Renal cortical epithelial cell (primary cell): ENCODE measurements around the gene PSMG4. TPM values are rescaled to one million over a fixed set of nuclear protein-coding genes. Genes with fewer than 3 reads are reported as not detected.

Experiments used
- DNase-seq: peaks from one replicate; pipeline ENCODE4 v3.0.0-alpha.2; 2011; ENCODE audit warnings: low read depth
- total RNA-seq: library from RNA; depleted of rRNA; stranded (reverse); fragments of >200 nt; gene quantifications from 2 replicates; pipeline ENCODE4 v1.2.3, GENCODE V29; 2014

Gene PSMG4
- total RNA-seq, 1 donor from 2014 or later, result 13.1 TPM

DNA sequence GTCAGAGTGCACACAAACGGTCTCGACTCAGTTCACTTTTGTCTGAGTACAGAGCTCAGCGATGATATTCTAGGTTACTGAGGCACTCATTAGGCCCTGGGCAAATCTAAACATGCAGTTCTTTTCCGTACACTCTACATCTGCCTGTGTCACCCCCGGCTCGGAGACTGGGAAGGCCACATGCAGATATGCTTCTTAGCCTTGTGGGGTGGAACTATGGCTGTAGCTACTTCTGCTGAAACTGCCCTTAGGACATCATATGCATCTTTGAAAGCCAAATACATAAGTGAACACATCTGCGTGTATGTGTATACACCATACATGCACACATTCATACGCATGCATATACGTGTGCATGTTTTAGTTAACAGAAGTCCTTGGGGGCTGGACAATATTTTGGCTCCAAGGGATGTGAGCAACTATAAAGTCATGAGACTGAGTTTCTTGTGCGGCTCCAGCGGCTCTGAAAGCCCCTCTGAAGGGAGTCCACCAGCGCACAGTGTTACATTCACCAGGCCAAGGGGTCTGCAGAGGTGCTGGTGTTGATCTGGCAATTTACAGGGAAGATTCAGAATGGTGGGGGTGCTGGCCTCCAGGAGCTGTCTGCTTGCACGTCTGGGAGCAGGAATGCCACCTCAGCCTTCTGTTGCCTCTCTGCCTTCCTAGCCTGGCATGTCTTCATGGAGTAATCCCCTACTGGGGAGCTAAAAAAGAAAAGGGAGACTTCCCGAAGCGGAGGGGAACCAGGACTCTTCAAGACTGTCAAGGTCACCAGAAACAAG, 31.6 kb downstream of the PSMG4 start:
- DNase-seq, result no peak

DNA sequence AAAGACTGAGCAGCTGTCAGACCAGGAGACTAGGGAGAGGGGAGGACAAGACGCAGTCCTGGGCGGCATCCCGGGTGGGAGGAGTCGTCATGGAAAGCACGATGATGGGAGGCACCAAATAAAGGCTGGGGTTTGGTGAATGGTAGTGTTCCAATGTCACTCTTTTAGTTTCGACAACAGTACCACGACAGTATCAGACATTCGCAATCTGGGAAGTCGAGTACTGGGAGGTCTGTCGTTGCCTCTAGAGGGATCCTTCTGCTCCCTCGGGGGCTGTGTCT, 32.1 kb downstream of the PSMG4 start:
- no peak for DNase-seq

DNA sequence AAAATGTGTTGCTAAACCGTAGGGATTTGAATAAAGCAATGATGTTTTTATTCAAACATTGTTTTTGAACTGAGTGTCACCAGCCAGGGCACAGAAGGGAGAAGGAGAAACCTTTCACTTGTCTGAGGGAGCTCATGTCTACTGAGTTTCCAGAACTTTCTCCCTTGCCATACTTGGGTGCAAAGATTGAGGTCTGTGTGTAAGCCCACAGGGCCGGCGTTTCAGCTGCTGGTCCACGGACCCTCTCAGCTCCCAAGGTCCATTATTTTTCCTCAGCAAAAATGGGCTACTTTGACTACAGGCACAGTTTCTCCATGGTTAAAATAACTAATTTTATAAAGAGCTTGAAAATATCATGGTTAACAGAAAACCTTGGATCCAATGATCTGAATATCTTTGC, 32.6 kb downstream of the PSMG4 start:
- DNase-seq, result no peak

DNA sequence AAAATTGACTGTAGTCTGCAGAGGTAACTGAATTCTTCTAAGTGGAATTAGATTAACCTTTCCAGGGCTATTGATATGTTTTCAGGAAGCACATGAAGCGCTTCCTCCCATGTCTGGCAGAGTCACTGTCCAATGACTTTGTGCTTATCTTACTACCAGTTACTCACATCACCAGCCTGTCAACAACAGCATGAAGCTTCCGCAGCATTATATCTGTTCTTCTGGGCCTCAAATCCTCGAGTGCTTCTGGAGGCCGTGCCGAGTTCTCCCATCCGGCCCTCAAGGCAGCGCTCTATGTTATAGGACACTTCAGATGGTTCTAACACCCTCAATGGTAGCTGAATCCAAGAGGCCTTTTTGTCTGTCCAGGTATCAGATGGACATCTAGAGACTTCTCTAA, 33.2 kb downstream of the PSMG4 start:
- no peak for DNase-seq

DNA sequence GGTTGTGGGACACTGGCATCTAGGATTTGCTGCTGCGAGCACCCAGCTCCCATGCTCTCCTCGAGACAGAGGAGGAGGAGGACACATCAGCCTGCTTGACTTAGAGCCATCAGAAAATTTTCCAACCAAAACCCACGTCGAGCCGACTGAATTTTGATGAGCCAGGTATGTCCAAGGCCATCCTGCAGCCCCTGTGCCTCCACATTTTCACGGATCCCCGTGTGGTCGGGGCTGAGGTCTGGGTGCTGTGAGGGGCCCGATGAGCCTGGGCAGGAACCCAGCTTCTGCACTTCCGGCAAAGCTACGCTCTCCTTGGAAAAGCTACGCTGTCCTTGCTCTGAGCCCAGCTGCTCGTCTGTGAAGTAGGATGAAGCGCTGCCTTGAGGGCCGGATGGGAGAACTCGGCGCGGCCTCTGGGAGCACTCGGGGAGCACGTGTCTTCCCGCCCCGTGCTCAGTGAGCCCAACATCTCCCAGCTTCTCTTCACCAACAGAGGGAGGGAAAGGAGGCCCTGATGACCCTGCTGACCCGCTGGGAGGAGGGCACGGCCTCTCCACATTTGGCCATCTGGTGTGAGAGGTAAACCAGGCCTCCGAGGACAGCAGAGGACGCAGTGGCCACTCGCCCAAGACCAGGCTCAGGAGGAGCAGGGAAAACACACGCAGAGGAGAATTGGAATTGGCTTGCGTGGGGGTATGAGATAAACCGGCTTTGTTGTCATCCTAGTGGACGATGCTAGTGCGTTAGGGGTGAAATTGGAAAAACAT, 33.9 kb downstream of the PSMG4 start:
- no peak for DNase-seq

DNA sequence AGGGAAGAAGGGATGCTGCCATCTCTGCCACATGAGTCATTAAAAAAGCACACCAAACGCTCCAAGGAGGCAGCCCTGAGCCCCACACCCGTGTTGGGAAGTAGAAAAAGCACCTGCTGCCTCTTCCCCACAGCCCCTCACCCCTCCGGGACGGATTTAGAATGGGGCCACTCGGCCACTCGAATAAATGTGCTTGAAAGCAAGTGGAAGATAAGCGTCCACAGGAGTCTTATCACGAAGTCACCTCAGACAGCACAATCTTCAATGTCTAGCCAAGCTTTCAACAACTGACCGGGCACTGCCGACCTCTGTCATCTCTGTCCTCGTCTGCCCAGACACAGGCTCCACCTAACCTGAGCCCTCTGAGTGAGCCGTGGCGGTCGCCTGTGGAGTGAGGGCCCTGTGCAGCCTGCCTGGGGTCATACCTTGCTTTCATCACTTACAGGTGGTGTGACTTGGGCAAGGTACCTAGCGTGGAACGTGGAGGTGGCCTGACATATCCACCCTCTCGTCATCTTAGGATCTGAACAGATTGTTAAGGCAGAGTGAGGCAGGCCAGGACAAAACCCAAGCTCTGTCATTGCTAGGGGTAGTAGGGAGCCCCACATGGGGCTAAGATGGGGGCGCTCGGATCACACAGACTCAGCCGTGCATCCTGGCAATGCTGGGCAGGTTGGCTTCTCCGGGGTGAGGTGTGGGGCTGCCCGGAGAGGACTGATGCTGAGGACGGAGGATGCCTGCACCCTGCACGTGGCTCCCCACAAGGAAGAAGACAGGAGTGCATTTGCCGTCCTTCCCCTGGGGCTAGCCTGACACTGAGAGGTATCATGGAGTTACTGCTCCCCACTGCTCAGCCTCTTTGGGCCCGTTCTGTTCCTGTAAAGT, 34.8 kb downstream of the PSMG4 start:
- DNase-seq, result no peak

DNA sequence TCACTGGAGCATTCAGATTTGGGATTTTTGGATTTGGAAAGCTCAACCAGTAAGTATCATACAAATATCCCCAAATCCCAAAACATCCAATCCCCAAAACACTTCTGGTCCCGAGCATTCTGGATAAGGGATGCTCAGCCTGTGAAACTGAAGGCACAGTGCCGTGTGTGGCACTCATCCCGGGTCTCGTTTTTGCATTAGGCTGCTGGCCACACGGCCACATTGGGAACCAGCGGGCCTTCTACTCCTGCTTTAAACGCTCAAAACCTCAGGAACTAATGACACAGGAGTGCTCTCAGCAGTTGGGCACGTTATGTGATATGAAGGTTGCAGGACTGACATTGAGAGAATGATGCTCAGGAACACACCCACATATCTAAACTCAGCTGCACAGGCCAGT, 35.6 kb downstream of the PSMG4 start:
- DNase-seq, result no peak

DNA sequence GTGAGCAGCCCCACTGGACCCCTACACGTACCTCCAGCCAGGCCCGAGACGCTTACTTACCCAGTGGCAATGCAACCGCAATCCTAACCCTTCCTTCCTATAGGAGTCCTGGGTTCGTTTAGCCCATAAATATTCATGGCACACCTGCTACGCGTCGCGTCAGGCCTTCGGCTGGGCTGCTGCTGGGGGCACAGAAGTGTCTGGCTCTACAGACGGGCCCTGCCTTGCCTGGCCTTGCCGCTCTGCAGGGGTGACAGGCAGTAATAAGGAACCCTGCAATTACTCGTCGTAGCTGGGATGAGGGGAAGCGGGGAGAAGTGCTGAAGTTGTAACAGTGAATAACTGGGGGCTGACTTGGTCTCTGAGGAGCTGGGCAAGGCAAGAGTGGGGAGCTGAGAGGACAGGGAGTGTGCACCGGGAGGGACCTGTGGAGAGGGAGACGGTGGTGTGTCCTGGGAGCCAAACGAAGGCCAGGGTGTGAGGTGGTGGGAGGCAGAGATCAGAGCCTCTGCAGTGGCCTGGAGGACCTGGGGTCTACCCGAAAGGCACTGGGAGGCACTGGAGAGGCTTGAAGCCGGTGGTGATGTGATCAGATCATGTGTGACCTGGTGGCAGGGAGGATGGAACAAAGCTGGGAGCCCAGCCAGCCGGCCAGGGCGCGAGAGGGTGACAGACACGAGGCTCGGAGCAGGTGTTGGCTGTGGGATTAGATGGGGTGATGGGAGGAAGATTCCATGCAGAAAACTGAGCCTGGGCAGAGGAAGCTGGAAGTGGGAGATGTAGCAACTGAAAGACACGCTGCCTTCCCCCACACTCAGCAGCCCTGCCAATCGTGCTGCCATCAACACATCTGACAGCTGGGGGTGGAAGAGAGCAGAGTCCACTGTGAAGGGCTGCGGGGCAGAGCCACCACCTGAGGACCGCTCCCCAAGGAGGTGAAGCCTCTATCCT, 36.4 kb downstream of the PSMG4 start:
- DNase-seq, result peak; percentile 14

DNA sequence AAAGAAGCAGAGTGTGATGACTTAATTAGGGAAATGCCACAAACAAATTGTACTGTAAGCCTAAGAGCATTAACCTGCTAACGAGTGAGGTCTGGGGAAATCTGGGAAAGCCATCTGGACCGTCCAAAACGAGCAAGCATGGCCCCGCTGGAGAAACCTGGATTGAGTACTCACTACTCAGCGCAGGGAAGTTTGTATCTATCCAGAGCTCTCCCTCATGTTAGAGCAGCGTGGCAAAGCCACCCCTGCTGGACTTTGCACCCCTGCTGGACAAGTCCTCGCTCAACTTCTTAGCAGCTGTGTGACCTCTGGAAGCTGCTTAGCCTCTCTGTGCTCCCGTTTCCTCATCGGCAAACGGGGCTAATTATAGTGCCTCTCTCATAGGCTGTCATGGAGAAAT, 37.3 kb downstream of the PSMG4 start:
- DNase-seq, result no peak

DNA sequence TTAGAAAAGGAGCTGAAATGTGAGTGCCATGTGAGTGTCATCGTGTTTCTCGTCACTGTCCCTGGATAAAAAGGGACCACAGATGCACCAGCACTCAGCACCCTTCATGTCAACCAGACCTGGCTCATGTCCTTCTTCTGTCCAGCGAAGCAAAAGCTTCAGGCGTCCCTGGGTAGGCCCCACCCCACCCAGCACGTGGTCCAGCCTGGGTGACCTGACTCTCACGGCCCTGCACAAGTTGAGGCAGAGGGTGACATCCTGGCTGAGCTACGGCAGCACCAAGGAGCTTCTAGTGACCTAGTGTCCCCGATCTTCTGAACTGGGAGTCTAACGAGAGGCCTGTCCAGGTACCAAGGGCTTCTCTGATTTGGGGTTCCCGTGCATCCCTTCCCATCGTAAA, 37.8 kb downstream of the PSMG4 start:
- DNase-seq, result no peak

DNA sequence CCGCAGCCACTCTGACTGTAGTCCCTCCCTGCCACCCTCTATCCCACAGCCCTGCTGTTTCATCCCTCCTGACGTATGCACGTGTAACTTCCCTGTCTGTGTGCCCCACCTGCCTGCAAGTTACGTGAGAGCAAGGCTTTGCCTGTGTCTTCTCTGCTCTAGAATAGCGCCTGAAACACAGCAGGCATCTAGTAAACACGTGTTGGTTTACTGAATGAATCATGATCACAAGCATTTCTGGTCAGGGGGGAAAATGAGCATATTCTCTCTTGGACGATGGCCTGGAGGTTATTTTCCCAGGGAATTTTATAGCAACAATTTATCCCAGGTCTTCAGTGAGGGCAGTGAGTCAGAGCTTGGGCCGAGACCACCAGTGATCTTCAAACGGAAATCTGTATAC, 38.3 kb downstream of the PSMG4 start:
- no peak for DNase-seq

DNA sequence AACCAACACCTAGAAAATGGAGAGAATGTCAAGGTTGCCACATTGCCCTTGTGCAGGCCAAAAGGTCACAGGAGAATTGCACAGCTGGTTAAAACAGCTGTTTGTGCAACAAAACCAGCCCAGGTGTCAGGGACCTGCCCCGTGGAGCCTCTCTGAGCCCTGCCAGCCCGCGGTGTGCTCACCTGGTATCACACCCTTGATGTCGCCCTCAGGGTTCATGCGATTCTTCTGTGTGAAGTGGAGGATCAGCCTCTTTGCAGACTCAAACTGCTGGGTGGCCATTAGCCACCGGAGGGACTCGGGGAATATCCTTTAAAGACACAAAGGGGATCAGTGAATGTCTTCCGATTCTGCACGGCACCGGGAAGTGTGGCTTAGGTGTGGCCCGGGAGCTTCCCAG, 39.2 kb downstream of the PSMG4 start:
- DNase-seq, result no peak

DNA sequence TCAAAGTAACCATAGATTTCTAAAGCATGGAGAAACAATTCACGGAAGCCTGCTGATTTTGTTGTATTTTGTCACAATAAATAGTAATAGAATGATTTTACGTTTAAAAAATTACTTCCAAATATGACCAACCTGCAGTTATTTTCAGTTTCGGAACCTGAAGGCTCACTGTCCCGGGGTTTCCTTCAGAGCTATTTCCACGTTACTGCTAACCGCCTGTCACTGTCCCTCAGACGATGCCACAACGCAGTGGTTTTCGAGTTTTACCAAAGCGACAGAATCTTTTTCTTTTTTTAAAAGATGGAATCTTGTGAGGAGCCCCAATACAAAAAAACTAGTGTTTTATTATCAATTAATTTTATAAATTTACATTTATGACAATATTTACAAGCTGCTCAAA, 40.5 kb downstream of the PSMG4 start:
- no peak for DNase-seq

DNA sequence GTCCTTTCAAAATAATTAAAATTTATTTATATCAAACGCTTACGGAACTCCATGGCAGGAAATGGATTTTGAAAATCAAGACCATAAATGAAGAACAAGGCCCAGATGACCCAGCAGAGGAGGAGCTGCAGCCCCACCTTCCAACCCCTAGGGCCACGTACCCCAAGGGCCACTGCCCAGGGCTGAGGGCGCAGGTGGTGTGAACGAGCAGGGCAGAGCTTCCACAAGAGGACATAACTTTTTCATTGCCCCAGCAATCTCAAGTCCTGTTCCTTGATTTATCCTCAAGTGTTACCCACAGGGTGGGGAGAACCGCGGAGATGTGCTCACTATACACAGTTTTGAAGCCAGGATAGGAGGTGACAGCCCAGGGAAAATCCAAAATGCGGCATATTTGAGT, 42.8 kb downstream of the PSMG4 start:
- no peak for DNase-seq

DNA sequence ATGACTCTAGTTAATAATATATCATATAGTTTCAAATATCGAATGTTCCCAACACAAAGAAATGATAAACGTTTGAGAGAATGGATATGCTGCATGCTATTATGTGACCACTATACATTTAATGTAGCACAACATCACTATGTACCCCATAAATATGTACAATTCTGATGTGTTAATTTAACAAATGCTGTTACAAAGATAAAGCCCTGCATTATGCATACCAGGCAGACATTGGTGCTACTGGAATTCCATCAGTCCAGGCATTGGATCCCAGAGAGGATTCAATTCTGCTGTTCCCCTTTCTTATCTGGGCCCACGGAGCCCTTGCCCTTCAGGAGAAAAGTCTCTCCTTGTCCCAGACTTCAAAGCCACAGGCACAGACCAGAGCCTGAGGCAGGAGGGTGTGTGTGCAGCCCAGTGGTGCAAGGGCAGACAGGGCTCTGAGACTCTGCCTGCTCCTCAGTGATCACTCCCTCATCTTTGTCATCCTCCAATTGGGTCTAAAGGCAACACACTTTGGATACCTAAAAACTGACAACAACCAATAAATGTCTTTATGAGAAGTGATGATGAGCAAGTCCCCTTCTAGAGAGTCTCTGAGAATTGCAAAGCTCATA, 45.2 kb downstream of the PSMG4 start:
- no peak for DNase-seq

DNA sequence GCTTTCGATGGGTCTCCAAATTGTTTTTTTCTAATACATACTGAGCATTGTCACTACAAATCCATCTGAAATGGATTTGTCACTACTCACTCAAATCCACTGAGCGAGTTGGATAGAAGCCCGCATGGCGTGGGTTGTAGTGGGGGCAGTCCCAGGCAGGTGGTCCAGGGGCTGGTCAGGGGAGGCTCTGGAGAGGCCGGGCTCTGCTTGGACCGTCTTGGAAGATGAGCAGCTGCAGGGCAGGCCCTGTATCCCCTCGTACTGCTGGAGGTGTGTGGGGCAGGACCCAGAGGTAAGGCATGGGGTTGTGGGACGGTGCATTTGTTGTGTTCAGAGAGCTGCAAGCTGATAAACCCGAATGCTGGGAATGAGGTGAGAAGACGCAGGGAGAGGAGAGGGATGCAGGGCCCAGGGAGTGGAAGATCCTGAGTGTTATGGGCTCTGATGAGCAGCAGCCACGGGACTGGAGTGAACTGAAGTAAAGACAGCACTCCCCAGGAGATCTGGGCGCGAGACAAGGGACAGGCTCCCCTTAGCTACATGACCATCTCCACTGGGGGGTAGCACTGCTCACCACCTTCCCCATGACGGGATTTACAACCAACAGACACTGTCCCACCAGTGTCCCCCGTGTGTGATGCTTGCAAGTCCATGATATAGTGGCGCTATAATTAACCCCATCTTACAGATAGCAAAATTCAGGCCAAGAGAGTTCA, 45.9 kb downstream of the PSMG4 start:
- no peak for DNase-seq

DNA sequence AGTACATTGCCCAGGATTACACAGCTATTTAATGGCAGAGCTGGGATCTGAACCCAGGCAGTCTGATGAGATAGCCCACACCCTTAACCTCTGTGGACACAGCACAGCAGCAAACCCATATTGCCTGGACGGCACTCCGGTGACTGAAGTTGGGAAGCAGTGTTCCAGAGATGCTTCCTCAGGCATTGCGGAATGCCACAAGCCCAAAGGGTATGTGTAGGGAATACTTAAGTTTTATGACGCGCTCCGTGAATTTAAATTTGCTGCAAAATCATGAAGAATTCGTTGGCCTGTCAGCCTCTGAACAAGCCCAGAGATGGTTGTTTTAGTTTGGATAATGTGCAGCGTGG, 46.4 kb downstream of the PSMG4 start:
- DNase-seq, result no peak

DNA sequence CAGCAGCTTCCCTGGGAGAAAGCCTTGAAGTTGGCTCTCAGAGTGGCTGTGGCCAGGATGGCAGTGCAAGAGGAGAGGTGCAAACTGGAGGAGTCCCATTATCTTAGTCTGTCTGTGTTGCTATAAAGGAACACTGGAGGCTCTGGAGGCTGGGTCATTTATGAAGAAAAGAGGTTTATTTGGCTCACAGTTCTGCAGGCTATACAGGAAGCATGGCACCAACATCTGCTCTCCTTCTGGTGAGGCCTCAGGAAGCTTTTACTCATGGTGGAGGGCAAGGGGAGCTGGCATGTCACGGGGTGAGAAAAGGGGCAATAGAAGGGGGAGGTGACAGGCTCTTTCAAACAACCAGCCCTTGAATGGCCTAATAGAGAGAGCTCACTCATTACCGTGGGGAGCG, 47.1 kb downstream of the PSMG4 start:
- DNase-seq, result no peak

DNA sequence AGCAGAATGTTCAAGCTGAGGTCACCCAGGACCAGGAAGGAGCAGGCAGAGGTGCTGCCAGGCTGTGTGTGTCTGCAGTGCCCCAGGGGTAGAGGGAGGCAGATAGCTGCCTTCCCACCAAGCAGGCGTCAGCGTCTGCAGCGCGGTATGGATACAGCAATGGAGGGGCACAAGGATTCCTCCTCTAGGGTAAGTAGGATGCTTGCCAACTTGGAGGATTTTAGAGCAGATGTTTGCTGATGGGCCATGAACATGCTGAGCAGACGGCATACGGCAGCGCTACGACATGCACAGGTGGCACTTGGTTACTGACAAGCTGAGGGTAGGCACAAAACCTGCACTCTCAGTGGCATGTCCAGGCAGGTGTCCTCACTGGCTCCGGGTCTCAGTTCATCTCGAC, 48.1 kb downstream of the PSMG4 start:
- DNase-seq, result no peak

DNA sequence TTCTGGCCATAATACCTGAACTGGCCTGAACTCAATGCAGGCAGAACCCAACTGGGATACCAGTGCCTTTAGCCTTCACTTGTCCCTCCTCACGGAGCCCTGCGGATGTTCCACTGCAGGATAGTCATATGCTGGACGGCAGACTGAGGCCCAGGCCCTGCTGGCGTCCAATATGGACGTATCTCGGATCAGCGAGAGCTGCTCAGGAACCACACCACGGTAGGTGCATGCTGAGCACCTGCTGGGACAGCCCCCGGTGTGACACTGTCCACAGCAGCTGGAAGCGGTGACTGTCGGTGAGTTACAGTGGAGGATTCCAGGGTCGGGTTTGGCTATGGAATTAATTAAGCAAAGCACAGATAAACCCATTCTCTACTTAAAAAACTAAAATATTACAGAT, 48.7 kb downstream of the PSMG4 start:
- no peak for DNase-seq

DNA sequence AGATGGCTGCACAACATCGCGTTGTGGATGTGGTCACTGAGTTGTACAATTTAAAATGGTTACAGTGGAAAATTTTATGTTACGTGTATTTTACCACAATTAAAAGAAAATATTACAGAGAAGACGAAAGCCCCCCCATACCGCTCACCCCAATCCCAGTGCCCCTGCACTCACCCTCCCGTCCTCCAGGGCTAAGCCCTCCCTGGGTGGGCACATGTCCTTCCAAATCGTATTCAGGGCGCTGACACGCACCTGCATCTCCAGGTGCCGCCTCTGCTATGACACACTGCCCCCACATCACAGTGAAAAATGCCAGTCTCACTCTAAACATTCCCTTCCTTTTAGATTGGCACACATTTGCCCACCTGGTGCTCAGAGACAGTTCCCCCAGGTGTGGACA, 49.4 kb downstream of the PSMG4 start:
- no peak for DNase-seq
